NT2/D1 (cell line): ENCODE results near the gene GIT2.

Experiments
- SUZ12 ChIP-seq: IDR thresholded peaks from 2 replicates; pipeline ENCODE4 v1.6.1; 2011; ENCODE audit not compliant: insufficient read length, insufficient read depth; ENCODE audit errors: extremely low read depth
- YY1 ChIP-seq: IDR thresholded peaks from 2 replicates; pipeline ENCODE4 v1.6.1; 2011; ENCODE audit not compliant: insufficient read length, insufficient read depth
- ZNF274 ChIP-seq: IDR thresholded peaks from 2 replicates; pipeline ENCODE4 v1.6.1; 2011; ENCODE audit warnings: mild to moderate bottlenecking, low read depth, low read length

- no peak for TF ChIP-seq YY1
- no peak for TF ChIP-seq SUZ12
- TF ChIP-seq ZNF274 = no peak
Observed at GRCh38 chr12:109998241-109998903, 2.2 kb upstream of the GIT2 start.
